GM23338 (cell line): ENCODE results near the gene ABCB8.

Experiments used
- CREB1 ChIP-seq: fragments of 250-450 bp; sonication (Bioruptor Pico); IDR thresholded peaks from 2 replicates; pipeline ENCODE4 v1.5.0; 2020; ENCODE audit warnings: low read depth, mild to moderate bottlenecking, moderate library complexity
- EZH2 ChIP-seq: fragments of 200-600 bp; sonication (generic); IDR thresholded peaks from one replicate; pipeline ENCODE4 v1.8.0; 2017; ENCODE audit warnings: antibody characterized with exemption, mild to moderate bottlenecking, low read depth; ENCODE audit not compliant: unreplicated experiment
- EZH2phosphoT487 ChIP-seq: fragments of 200-600 bp; sonication (generic); IDR thresholded peaks from one replicate; pipeline ENCODE4 v1.8.1; 2018; ENCODE audit warnings: antibody characterized with exemption; ENCODE audit not compliant: unreplicated experiment
- JUNB ChIP-seq: IDR thresholded peaks from one replicate; pipeline ENCODE4 v1.6.1; 2016; ENCODE audit warnings: antibody characterized with exemption; ENCODE audit not compliant: unreplicated experiment
- NANOG ChIP-seq: IDR thresholded peaks from 2 replicates; pipeline ENCODE4 v1.6.1; 2016; ENCODE audit warnings: antibody characterized with exemption, borderline replicate concordance
- POLR2AphosphoS5 ChIP-seq: IDR thresholded peaks from 2 replicates; pipeline ENCODE4 v1.6.1; 2016; ENCODE audit warnings: antibody characterized with exemption, low read depth
- ZNF114 ChIP-seq: fragments of 250-450 bp; sonication (Bioruptor Pico); IDR thresholded peaks from 2 replicates; pipeline ENCODE4 v1.5.0; 2020; ENCODE audit warnings: mild to moderate bottlenecking, moderate library complexity
- TF ChIP-seq, protein P1 (sequence below), 2 experiments: fragments of 200-600 bp in 1 of 2; sonication (generic) in 1 of 2; conservative IDR thresholded peaks; 2 replicates each; pipeline versions ENCODE4 v1.5.1 to v1.6.1; 2016 to 2017; ENCODE audit warnings: antibody characterized with exemption in 2 of 2, low read depth in 2 of 2, mild to moderate bottlenecking in 2 of 2, moderate library complexity in 1 of 2
- TF ChIP-seq, protein P2 (sequence below): IDR thresholded peaks from one replicate; pipeline ENCODE4 v1.6.1; 2018; ENCODE audit warnings: antibody characterized with exemption; ENCODE audit not compliant: unreplicated experiment
- TF ChIP-seq, protein P3 (sequence below): fragments of 250-450 bp; sonication (Bioruptor Pico); IDR thresholded peaks from 2 replicates; pipeline ENCODE4 v1.5.0; 2020; ENCODE audit warnings: mild to moderate bottlenecking, moderate library complexity
- TF ChIP-seq, protein P4 (sequence below): IDR thresholded peaks from 2 replicates; pipeline ENCODE4 v1.6.1; 2016; ENCODE audit warnings: antibody characterized with exemption

DNA sequence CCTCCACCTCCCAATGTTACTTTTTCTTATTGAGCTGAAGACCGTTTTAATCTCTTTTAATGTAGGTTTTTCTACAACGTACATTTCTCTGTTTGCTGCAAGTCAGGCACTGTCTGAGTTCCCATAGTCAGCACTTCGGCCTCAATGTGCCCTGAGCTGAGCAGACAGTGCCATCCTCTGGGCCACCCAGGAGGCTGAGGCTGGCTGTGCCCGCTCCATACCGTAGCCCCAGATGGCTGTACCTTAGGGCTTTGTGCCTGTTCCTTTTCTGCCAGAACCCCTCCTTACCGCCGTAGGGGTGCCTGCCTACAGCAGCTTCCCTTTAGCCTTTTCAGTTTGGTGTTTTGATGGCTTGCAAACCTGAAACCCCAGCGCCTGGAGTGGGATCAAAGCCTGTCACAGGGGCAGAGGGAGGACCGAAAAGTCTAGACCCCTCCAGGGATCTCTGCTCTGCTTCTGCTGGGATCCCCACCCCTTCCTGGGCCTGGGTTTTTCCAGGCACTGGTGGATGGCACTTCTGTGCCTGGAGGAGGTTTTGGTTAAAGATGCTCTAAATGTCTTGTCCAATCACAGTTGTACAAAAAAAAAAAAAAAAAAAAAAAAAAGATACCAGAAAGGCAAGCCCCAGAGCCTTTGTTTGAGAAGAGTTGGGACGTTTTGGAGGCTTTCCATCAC, 67.0 kb downstream of the ABCB8 start:
- TF ChIP-seq, protein P1, sequence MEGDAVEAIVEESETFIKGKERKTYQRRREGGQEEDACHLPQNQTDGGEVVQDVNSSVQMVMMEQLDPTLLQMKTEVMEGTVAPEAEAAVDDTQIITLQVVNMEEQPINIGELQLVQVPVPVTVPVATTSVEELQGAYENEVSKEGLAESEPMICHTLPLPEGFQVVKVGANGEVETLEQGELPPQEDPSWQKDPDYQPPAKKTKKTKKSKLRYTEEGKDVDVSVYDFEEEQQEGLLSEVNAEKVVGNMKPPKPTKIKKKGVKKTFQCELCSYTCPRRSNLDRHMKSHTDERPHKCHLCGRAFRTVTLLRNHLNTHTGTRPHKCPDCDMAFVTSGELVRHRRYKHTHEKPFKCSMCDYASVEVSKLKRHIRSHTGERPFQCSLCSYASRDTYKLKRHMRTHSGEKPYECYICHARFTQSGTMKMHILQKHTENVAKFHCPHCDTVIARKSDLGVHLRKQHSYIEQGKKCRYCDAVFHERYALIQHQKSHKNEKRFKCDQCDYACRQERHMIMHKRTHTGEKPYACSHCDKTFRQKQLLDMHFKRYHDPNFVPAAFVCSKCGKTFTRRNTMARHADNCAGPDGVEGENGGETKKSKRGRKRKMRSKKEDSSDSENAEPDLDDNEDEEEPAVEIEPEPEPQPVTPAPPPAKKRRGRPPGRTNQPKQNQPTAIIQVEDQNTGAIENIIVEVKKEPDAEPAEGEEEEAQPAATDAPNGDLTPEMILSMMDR (conservative IDR thresholded peaks at IDR 0.05; ENCODE audit: low read depth in 2 of 2): no peak; a peak in 1 of 4 replicates
- TF ChIP-seq, protein P2, sequence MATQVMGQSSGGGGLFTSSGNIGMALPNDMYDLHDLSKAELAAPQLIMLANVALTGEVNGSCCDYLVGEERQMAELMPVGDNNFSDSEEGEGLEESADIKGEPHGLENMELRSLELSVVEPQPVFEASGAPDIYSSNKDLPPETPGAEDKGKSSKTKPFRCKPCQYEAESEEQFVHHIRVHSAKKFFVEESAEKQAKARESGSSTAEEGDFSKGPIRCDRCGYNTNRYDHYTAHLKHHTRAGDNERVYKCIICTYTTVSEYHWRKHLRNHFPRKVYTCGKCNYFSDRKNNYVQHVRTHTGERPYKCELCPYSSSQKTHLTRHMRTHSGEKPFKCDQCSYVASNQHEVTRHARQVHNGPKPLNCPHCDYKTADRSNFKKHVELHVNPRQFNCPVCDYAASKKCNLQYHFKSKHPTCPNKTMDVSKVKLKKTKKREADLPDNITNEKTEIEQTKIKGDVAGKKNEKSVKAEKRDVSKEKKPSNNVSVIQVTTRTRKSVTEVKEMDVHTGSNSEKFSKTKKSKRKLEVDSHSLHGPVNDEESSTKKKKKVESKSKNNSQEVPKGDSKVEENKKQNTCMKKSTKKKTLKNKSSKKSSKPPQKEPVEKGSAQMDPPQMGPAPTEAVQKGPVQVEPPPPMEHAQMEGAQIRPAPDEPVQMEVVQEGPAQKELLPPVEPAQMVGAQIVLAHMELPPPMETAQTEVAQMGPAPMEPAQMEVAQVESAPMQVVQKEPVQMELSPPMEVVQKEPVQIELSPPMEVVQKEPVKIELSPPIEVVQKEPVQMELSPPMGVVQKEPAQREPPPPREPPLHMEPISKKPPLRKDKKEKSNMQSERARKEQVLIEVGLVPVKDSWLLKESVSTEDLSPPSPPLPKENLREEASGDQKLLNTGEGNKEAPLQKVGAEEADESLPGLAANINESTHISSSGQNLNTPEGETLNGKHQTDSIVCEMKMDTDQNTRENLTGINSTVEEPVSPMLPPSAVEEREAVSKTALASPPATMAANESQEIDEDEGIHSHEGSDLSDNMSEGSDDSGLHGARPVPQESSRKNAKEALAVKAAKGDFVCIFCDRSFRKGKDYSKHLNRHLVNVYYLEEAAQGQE: no peak
- TF ChIP-seq EZH2phosphoT487 (no peak), EZH2 (no peak), POLR2AphosphoS5 (no peak), CREB1 (CRISPR knock-in tag) (no peak), NANOG (no peak), ZNF114 (CRISPR knock-in tag) (no peak), JUNB (no peak)
- TF ChIP-seq, protein P3, sequence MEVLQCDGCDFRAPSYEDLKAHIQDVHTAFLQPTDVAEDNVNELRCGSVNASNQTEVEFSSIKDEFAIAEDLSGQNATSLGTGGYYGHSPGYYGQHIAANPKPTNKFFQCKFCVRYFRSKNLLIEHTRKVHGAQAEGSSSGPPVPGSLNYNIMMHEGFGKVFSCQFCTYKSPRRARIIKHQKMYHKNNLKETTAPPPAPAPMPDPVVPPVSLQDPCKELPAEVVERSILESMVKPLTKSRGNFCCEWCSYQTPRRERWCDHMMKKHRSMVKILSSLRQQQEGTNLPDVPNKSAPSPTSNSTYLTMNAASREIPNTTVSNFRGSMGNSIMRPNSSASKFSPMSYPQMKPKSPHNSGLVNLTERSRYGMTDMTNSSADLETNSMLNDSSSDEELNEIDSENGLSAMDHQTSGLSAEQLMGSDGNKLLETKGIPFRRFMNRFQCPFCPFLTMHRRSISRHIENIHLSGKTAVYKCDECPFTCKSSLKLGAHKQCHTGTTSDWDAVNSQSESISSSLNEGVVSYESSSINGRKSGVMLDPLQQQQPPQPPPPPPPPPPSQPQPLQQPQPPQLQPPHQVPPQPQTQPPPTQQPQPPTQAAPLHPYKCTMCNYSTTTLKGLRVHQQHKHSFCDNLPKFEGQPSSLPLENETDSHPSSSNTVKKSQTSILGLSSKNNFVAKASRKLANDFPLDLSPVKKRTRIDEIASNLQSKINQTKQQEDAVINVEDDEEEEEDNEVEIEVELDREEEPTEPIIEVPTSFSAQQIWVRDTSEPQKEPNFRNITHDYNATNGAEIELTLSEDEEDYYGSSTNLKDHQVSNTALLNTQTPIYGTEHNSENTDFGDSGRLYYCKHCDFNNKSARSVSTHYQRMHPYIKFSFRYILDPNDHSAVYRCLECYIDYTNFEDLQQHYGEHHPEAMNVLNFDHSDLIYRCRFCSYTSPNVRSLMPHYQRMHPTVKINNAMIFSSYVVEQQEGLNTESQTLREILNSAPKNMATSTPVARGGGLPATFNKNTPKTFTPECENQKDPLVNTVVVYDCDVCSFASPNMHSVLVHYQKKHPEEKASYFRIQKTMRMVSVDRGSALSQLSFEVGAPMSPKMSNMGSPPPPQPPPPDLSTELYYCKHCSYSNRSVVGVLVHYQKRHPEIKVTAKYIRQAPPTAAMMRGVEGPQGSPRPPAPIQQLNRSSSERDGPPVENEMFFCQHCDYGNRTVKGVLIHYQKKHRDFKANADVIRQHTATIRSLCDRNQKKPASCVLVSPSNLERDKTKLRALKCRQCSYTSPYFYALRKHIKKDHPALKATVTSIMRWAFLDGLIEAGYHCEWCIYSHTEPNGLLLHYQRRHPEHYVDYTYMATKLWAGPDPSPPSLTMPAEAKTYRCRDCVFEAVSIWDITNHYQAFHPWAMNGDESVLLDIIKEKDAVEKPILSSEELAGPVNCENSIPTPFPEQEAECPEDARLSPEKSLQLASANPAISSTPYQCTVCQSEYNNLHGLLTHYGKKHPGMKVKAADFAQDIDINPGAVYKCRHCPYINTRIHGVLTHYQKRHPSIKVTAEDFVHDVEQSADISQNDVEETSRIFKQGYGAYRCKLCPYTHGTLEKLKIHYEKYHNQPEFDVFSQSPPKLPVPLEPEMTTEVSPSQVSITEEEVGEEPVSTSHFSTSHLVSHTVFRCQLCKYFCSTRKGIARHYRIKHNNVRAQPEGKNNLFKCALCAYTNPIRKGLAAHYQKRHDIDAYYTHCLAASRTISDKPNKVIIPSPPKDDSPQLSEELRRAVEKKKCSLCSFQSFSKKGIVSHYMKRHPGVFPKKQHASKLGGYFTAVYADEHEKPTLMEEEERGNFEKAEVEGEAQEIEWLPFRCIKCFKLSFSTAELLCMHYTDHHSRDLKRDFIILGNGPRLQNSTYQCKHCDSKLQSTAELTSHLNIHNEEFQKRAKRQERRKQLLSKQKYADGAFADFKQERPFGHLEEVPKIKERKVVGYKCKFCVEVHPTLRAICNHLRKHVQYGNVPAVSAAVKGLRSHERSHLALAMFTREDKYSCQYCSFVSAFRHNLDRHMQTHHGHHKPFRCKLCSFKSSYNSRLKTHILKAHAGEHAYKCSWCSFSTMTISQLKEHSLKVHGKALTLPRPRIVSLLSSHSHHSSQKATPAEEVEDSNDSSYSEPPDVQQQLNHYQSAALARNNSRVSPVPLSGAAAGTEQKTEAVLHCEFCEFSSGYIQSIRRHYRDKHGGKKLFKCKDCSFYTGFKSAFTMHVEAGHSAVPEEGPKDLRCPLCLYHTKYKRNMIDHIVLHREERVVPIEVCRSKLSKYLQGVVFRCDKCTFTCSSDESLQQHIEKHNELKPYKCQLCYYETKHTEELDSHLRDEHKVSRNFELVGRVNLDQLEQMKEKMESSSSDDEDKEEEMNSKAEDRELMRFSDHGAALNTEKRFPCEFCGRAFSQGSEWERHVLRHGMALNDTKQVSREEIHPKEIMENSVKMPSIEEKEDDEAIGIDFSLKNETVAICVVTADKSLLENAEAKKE (CRISPR knock-in tag): no peak
- TF ChIP-seq, protein P4, sequence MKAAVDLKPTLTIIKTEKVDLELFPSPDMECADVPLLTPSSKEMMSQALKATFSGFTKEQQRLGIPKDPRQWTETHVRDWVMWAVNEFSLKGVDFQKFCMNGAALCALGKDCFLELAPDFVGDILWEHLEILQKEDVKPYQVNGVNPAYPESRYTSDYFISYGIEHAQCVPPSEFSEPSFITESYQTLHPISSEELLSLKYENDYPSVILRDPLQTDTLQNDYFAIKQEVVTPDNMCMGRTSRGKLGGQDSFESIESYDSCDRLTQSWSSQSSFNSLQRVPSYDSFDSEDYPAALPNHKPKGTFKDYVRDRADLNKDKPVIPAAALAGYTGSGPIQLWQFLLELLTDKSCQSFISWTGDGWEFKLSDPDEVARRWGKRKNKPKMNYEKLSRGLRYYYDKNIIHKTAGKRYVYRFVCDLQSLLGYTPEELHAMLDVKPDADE: no peak
